Upper lobe of left lung (tissue), 6 donors: ENCODE data around the gene RPL13A. TPM values are rescaled to one million over a fixed set of nuclear protein-coding genes. Genes with fewer than 3 reads are reported as not detected.
A peak's percentile ranks its signal among the peaks of the same experiment; 100 is the strongest.

Experiments used
- ATAC-seq, 2 donors: fragments of 200-7000 bp; cut with Tn5 transposase; one replicate each; pipeline ENCODE4 v1.9.1; 2022; ENCODE audit warnings: mild to moderate bottlenecking in 2 of 2, moderate library complexity in 2 of 2; ENCODE audit not compliant: low FRiP score in 2 of 2
- DNase-seq, 2 donors: peaks; one replicate each; pipeline ENCODE4 v3.0.0-alpha.2; 2019 to 2020
- H3K27ac ChIP-seq, 4 donors: fragments of 200-600 bp; sonication (generic); one replicate each; pipeline ENCODE4 v1.5.1; 2016 to 2019
- H3K27me3 ChIP-seq, 4 donors: fragments of 200-600 bp; sonication (generic); one replicate each; pipeline ENCODE4 v1.5.1; 2017 to 2019
- H3K36me3 ChIP-seq, 4 donors: fragments of 200-600 bp; sonication (generic); one replicate each; pipeline ENCODE4 v1.5.1; 2016 to 2019
- H3K4me1 ChIP-seq, 4 donors: fragments of 200-600 bp; sonication (generic); one replicate each; pipeline ENCODE4 v1.5.1; 2018 to 2019
- H3K4me3 ChIP-seq, 4 donors: fragments of 200-600 bp; sonication (generic); one replicate each; pipeline ENCODE4 v1.5.1; 2017 to 2019; ENCODE audit warnings: mild to moderate bottlenecking in 2 of 4, moderate library complexity in 1 of 4
- H3K9me3 ChIP-seq, 4 donors: fragments of 200-600 bp; sonication (generic); one replicate each; pipeline ENCODE4 v1.5.1; 2018 to 2019
- EP300 ChIP-seq, 4 donors: sonication (generic); formaldehyde crosslinking; IDR thresholded peaks; one replicate each; pipeline ENCODE4 v1.5.1; 2017; ENCODE audit warnings: antibody characterized with exemption in 4 of 4, control low read depth in 2 of 4
- POLR2A ChIP-seq, 4 donors: fragments of 450-650 bp; IDR thresholded peaks; one replicate each; pipeline ENCODE4 v1.5.1; 2016 to 2017; ENCODE audit warnings: antibody characterized with exemption in 4 of 4, mild to moderate bottlenecking in 2 of 4
- POLR2AphosphoS5 ChIP-seq, 2 donors: sonication (generic); formaldehyde crosslinking; IDR thresholded peaks; one replicate each; pipeline ENCODE4 v1.5.1; 2017; ENCODE audit warnings: antibody characterized with exemption in 2 of 2
- WGBS, 2 donors: methylation state at CpG; one replicate each; pipeline ENCODE4 v1.1.5; 2017 to 2018; 5-methylcytosine and 5-hydroxymethylcytosine counted together
- total RNA-seq, 6 donors: library from RNA; depleted of rRNA in 4 of 6; stranded (reverse); fragments of >200 nt in 4 of 6; gene quantifications; one replicate each; pipeline versions ENCODE4 v1.1.0 to v1.2.1, GENCODE V29; 2016 to 2021
- TF ChIP-seq, protein P1 (sequence below), 6 experiments: fragments of 450-650 bp in 4 of 6; fragments of 200-600 bp in 2 of 6; sonication (generic) in 2 of 6; IDR thresholded peaks; one replicate each; pipeline ENCODE4 v1.5.1; 2016 to 2019; ENCODE audit warnings: antibody characterized with exemption in 6 of 6
- donor health status: DM: no; HTN: no; CAD: no; lungs with moderate emphysema.
- donor health status: DM: no; HTN: yes; CAD: no; lungs with severe emphysema.

RPL13A gene
- 1,000 to 10,000 TPM in 4 of 6 donors, 100 to 1,000 TPM in 2; 974 to 2,595 (median 1,696) TPM for total RNA-seq

GRCh38 chr19:49487277-49488045, at the start of gene RPL13A:
TSS of gene RPL13A (plus strand) at chr19:49487608. CDS start at chr19:49487630, 22 bp downstream.
- Histone ChIP-seq H3K4me1 (peaks cover 23 to 34% (median 27%) of the 10 kb centered on the region in 4 donors), H3K27me3 (no peaks in the 10 kb centered on the region), H3K4me3 (peak within 1 kb of the TSS; percentile 81 to 92 (median 88)), H3K27ac (peak within 1 kb of the TSS; percentile 82 to 95 (median 90)), H3K36me3 (peaks cover 27 to 42% (median 32%) of the 10 kb centered on the region in 4 donors), H3K9me3 (no peaks in the 10 kb centered on the region)
- peak; percentile 99 to 100 for TF ChIP-seq POLR2AphosphoS5 (IDR thresholded peaks at IDR 0.05)
- TF ChIP-seq POLR2A (IDR thresholded peaks at IDR 0.05), result peak; percentile 77 to 99 (median 96)
- TF ChIP-seq EP300 (IDR thresholded peaks at IDR 0.05), result peak in 1 of 4 donors; percentile 65
- TF ChIP-seq, protein P1, sequence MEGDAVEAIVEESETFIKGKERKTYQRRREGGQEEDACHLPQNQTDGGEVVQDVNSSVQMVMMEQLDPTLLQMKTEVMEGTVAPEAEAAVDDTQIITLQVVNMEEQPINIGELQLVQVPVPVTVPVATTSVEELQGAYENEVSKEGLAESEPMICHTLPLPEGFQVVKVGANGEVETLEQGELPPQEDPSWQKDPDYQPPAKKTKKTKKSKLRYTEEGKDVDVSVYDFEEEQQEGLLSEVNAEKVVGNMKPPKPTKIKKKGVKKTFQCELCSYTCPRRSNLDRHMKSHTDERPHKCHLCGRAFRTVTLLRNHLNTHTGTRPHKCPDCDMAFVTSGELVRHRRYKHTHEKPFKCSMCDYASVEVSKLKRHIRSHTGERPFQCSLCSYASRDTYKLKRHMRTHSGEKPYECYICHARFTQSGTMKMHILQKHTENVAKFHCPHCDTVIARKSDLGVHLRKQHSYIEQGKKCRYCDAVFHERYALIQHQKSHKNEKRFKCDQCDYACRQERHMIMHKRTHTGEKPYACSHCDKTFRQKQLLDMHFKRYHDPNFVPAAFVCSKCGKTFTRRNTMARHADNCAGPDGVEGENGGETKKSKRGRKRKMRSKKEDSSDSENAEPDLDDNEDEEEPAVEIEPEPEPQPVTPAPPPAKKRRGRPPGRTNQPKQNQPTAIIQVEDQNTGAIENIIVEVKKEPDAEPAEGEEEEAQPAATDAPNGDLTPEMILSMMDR (IDR thresholded peaks at IDR 0.05), result peak in 2 of 6 experiments; percentile 1 to 22
- DNase-seq (peak; percentile 98 to 100), ATAC-seq (peak; percentile 98)
- WGBS, 2 donors, result 0 to 1% methylated on average over 16 to 35 of the region's 57 CpGs

DNA sequence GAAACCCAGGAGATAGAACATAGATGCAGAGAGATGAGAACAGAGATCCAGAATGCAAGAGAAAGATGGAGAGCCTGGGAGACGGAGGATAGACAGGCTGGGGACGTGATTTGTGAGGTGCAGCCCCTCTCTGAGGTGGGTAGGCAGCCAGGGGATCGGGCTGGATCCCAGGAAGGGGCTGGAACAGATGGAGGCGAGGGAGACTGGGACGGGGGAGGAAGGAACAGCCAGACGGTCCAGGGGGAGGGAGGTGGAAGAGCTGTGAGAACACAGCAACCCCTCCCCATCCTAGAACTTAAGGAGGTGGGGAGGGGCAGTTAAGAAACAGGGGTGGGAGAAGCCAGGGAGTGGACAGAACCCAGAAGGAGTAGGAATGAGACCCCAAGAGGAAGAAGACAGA, 49.1 kb upstream of the RPL13A start:
- Histone ChIP-seq H3K9me3 (no peaks in the 10 kb centered on the region), H3K4me3 (no peak overlapping the region), H3K27ac (no peak overlapping the region), H3K36me3 (no peaks in the 10 kb centered on the region), H3K4me1 (peaks cover 11 to 29% (median 18%) of the 10 kb centered on the region in 4 donors), H3K27me3 (peaks cover 0 to 56% (median 29%) of the 10 kb centered on the region in 4 donors)
- TF ChIP-seq POLR2A (IDR thresholded peaks at IDR 0.05), result no peak
- TF ChIP-seq EP300 (IDR thresholded peaks at IDR 0.05), result no peak
- TF ChIP-seq, protein P1 (IDR thresholded peaks at IDR 0.05), result no peak
- TF ChIP-seq POLR2AphosphoS5 (IDR thresholded peaks at IDR 0.05), result no peak
- 14 to 17% methylated on average over 6 of the region's 6 CpGs for WGBS, 2 donors
- ATAC-seq, result no peak
- no peak for DNase-seq

- Histone ChIP-seq H3K27ac (no peak overlapping the region), H3K4me3 (no peak overlapping the region), H3K9me3 (no peaks in the 10 kb centered on the region), H3K36me3 (no peaks in the 10 kb centered on the region), H3K4me1 (peaks cover 12 to 25% (median 18%) of the 10 kb centered on the region in 4 donors), H3K27me3 (peaks cover 0 to 42% (median 21%) of the 10 kb centered on the region in 4 donors)
- no peak for DNase-seq
- WGBS, 2 donors, result 36 to 49% methylated on average over 6 of the region's 6 CpGs
- ATAC-seq, result no peak
- no peak for TF ChIP-seq POLR2A (IDR thresholded peaks at IDR 0.05)
- no peak for TF ChIP-seq EP300 (IDR thresholded peaks at IDR 0.05)
- TF ChIP-seq, protein P1 (IDR thresholded peaks at IDR 0.05), result no peak
- TF ChIP-seq POLR2AphosphoS5 (IDR thresholded peaks at IDR 0.05), result no peak
Measured at GRCh38 chr19:49439836-49440235, 47.6 kb upstream of the RPL13A start.

- Histone ChIP-seq H3K27me3 (peaks cover 0 to 42% (median 21%) of the 10 kb centered on the region in 4 donors), H3K36me3 (no peaks in the 10 kb centered on the region), H3K9me3 (no peaks in the 10 kb centered on the region), H3K27ac (no peak overlapping the region), H3K4me1 (peaks cover 12 to 25% (median 18%) of the 10 kb centered on the region in 4 donors), H3K4me3 (peak overlapping the region in 3 of 4 donors; percentile 26 to 36 (median 36))
- TF ChIP-seq POLR2A (IDR thresholded peaks at IDR 0.05), result no peak
- TF ChIP-seq, protein P1 (IDR thresholded peaks at IDR 0.05), result no peak
- TF ChIP-seq POLR2AphosphoS5 (IDR thresholded peaks at IDR 0.05), result no peak
- no peak for TF ChIP-seq EP300 (IDR thresholded peaks at IDR 0.05)
- DNase-seq, result no peak
- 31 to 36% methylated on average over 18 to 19 of the region's 19 CpGs for WGBS, 2 donors
- ATAC-seq, result no peak
Measured at GRCh38 chr19:49440439-49441209, 46.8 kb upstream of the RPL13A start.
